NCI-H1694 treated with DMSO at 0.1 percent for 48 hours (cell line): ENCODE measurements around the gene KCNS1.

Source experiments
- DNase-seq: peaks from one replicate; lab custom pipeline; 2025; lab: John Stamatoyannopoulos, UW

KCNS1 gene

DNA sequence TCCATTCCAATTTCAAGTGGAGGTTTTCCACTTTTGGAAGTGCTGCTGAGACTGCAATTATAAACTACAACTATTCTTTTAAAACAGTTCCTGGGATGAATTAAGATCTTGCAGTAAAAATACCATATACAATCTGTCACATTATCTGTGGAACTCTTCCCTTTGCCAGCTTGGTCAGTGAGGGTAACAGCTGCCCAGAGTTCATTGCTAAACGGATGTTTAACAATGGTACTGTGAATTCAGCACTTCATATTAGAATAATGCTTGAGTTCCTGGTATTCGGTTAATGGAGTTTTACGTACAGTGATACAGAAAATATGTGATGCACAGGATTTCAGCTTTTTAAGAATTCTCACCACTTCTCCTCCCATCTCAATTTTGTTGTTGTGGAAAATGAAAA lies 51.5 kb downstream of the KCNS1 start:
- DNase-seq, result no peak

DNA sequence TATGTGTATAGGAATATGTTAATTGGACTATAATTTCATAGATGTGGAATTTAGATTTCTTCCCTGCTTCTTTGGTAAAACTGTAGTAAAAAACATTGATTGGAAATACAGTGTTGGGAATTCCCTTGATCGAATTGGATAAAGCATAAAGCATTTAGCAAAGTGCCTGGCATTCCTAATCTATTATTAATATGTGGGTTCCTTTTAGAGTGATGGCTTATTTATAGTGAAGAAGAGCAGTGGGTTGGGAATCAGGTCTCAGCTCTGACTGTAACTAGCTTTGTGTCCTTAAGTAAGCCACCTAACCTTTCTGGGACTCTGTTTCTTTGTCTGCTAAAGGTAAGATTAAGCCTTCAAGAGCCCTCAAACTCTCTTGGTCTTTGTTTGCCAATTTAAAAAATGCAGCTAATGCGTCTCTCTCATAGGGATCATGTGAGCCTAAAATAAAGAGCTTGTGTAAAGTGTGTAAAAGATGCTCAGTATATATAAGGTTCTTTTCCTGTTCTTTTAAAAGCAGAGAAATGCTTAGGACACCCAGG lies 53.3 kb downstream of the KCNS1 start:
- no peak for DNase-seq

DNA sequence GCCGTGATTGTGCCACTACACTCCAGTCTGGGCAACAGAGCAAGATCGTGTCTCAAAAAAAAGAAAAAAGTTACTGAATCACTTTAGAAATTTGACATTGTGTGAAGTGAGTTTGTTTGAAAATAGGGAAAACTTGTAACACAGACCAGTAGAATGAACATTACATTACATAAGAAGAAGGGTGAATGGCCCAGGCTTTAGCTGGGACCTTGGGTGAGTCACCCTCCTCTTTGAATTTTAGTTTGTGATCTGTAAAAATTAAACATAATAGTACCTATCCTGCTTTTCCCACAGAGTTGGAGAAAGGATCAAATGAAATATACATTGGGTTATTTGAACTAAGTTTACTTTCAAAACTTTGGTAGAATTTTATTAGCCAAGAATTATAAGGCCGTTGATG lies 56.3 kb downstream of the KCNS1 start:
- DNase-seq, result no peak

DNA sequence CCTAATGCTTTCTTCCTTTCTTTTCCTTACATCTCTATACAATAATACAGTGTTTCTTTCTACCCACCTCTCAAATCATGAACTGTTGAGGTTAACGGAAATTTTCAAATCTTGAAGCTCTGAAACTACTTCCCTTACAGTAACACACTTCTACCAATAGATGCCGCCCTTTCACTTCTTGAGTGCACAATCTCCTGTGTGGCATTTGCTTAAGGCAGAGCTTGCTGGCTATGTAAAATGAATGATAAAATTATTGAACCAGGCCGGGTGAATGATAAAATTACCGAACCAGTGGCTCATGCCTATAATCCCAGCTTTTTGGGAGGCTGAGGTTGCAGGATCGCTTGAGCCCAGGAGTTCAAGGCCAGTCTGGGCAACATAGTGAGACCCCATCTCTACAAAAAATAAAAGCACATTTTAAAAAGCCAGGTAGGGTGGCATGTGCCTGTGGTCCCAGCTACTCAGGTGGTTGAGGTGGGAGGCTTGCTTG lies 56.8 kb downstream of the KCNS1 start:
- DNase-seq, result peak; percentile 20

DNA sequence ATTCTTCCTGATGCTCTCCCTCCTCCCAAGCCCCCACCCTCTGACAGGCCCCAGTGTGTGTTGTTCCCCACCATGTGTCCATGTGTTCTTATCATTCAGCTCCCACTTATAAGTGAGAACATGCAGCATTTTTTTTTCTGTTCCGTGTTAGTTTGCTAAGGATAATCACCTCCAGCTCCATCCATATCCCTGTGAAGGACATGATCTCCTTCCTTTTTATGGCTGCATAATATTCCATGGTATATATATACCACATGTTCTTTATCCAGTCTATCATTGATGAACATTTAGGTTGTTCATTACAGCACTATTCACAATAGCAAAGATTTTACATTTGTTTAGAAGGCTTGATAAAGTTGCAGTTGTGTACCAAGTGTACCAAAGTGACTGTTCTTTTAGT lies 57.9 kb downstream of the KCNS1 start:
- DNase-seq, result no peak
